Trophoblast cell (in vitro differentiated cells and primary cell): ENCODE data around the gene INTS15.

Experiments
- DNase-seq, 2 donors: peaks; one replicate each; pipeline ENCODE4 v3.0.0-alpha.2; 2016
- H2AFZ ChIP-seq: 2 replicates; pipeline ENCODE4 v1.6.1; 2013; ENCODE audit warnings: low read length, moderate library complexity, mild to moderate bottlenecking; ENCODE audit not compliant: insufficient read depth, poor library complexity
- H2AK5ac ChIP-seq: 2 replicates; pipeline ENCODE4 v1.6.1; 2013; ENCODE audit warnings: mild to moderate bottlenecking, low read length
- H2BK120ac ChIP-seq: 2 replicates; pipeline ENCODE4 v1.6.1; 2013; ENCODE audit warnings: low read length, mild to moderate bottlenecking, moderate library complexity; ENCODE audit not compliant: insufficient read depth, poor library complexity
- H2BK12ac ChIP-seq: 2 replicates; pipeline ENCODE4 v1.6.1; 2013; ENCODE audit warnings: mild to moderate bottlenecking, low read length, moderate library complexity
- H2BK5ac ChIP-seq: 2 replicates; pipeline ENCODE4 v1.6.1; 2013; ENCODE audit warnings: low read length, low read depth, moderate library complexity, mild to moderate bottlenecking; ENCODE audit not compliant: poor library complexity
- H3K14ac ChIP-seq: 2 replicates; pipeline ENCODE4 v1.6.1; 2013; ENCODE audit warnings: mild to moderate bottlenecking, low read length
- H3K18ac ChIP-seq: 2 replicates; pipeline ENCODE4 v1.6.1; 2013; ENCODE audit warnings: mild to moderate bottlenecking, low read length
- H3K23ac ChIP-seq: 2 replicates; pipeline ENCODE4 v1.6.1; 2013; ENCODE audit warnings: low read length
- H3K27ac ChIP-seq: 2 replicates; pipeline ENCODE4 v1.5.1; 2013; ENCODE audit warnings: low read depth, mild to moderate bottlenecking, inconsistent platforms, low read length, moderate library complexity
- H3K27me3 ChIP-seq: 2 replicates; pipeline ENCODE4 v1.6.1; 2013; ENCODE audit warnings: inconsistent platforms, mild to moderate bottlenecking, low read length, moderate library complexity; ENCODE audit not compliant: insufficient read depth
- H3K36me3 ChIP-seq, 2 experiments: 1 replicate in 1 of 2; 2 replicates in 1 of 2; pipeline ENCODE4 v1.6.1; 2013; ENCODE audit warnings: low read length in 2 of 2, mild to moderate bottlenecking in 2 of 2, moderate library complexity in 1 of 2; ENCODE audit not compliant: insufficient read depth in 2 of 2, control insufficient read depth in 1 of 2
- H3K4ac ChIP-seq: 2 replicates; pipeline ENCODE4 v1.6.1; 2013; ENCODE audit warnings: low read depth, mild to moderate bottlenecking, low read length, moderate library complexity
- H3K4me1 ChIP-seq, 2 experiments: 1 replicate in 1 of 2; 2 replicates in 1 of 2; pipeline ENCODE4 v1.6.1; 2013; ENCODE audit warnings: low read length in 2 of 2, mild to moderate bottlenecking in 2 of 2, moderate library complexity in 1 of 2; ENCODE audit not compliant: insufficient read depth in 2 of 2, control insufficient read depth in 1 of 2
- H3K4me2 ChIP-seq: 2 replicates; pipeline ENCODE4 v1.6.1; 2013; ENCODE audit warnings: inconsistent platforms, mild to moderate bottlenecking, low read length, moderate library complexity
- H3K4me3 ChIP-seq: 2 replicates; pipeline ENCODE4 v1.5.1; 2013; ENCODE audit warnings: mild to moderate bottlenecking, low read depth, low read length, inconsistent platforms
- H3K79me1 ChIP-seq: one replicate; pipeline ENCODE4 v1.6.1; 2013; ENCODE audit warnings: low read length
- H3K79me2 ChIP-seq: 2 replicates; pipeline ENCODE4 v1.6.1; 2013; ENCODE audit warnings: low read length, mild to moderate bottlenecking; ENCODE audit not compliant: control insufficient read depth, insufficient read depth, poor library complexity
- H3K9ac ChIP-seq: 2 replicates; pipeline ENCODE4 v1.6.1; 2013; ENCODE audit warnings: mild to moderate bottlenecking, low read length
- H3K9me3 ChIP-seq: 2 replicates; pipeline ENCODE4 v1.6.1; 2013; ENCODE audit warnings: low read depth, mild to moderate bottlenecking, control low read depth, inconsistent platforms, low read length; ENCODE audit not compliant: insufficient read depth
- H4K12ac ChIP-seq: 2 replicates; pipeline ENCODE4 v1.6.1; 2013; ENCODE audit warnings: low read depth, mild to moderate bottlenecking, low read length, moderate library complexity
- H4K8ac ChIP-seq: 2 replicates; pipeline ENCODE4 v1.6.1; 2013; ENCODE audit warnings: low read depth, mild to moderate bottlenecking, low read length, moderate library complexity
- H4K91ac ChIP-seq: one replicate; pipeline ENCODE4 v1.6.1; 2013; ENCODE audit warnings: low read depth, mild to moderate bottlenecking, low read length, moderate library complexity
- WGBS: extraction: QIAGEN DNeasy Blood & Tissue Kit; methylation state at CpG from one replicate; pipeline ENCODE4 v1.1.7; 2013; ENCODE audit warnings: missing lambda C conversion rate; ENCODE audit not compliant: insufficient read length, insufficient coverage; ENCODE audit errors: extremely low coverage; 5-methylcytosine and 5-hydroxymethylcytosine counted together

The INTS15 gene

DNA sequence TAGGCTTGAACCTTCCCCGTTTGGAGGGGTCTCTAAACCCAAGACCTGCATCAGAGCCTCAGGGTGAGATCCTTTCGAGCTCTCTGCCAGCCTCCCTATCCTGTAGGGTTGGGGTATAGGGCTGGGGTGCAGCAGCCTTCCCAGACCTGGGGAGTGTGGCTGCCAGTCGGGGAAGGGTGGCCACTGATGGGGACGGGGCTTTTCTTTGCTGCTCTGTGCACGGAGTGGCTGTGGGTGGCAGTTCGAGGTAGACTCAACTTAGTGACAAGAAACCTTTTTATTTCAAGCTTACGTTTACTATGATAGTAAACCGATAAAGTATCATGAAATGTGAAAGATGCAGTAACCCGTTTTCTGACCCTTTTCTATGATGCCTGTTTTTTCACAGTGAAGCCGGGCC is 60.3 kb downstream of the INTS15 start:
- no peak overlapping the region for H3K27ac ChIP-seq
- H2AK5ac ChIP-seq: no peak overlapping the region
- H3K36me3 ChIP-seq: peaks cover 85 to 88% of the 10 kb centered on the region in 2 experiments
- no peaks in the 10 kb centered on the region for H3K79me2 ChIP-seq
- peaks cover 18% of the 10 kb centered on the region for H3K9me3 ChIP-seq
- no peak overlapping the region for H4K91ac ChIP-seq
- H3K23ac ChIP-seq: no peak overlapping the region
- DNase-seq: no peak
- H3K4me3 ChIP-seq: no peak overlapping the region
- no peak overlapping the region for H3K14ac ChIP-seq
- no peaks in the 10 kb centered on the region for H3K79me1 ChIP-seq
- H2BK120ac ChIP-seq: no peak overlapping the region
- no CpG with 5 or more reads among the region's 10 CpGs for WGBS
- no peak overlapping the region for H3K4ac ChIP-seq
- no peaks in the 10 kb centered on the region for H3K4me1 ChIP-seq
- no peak overlapping the region for H4K12ac ChIP-seq
- H3K27me3 ChIP-seq: no peaks in the 10 kb centered on the region
- no peak overlapping the region for H4K8ac ChIP-seq
- H2AFZ ChIP-seq: no peak overlapping the region
- no peak overlapping the region for H2BK12ac ChIP-seq
- no peak overlapping the region for H2BK5ac ChIP-seq
- no peak overlapping the region for H3K9ac ChIP-seq
- H3K18ac ChIP-seq: no peak overlapping the region
- H3K4me2 ChIP-seq: no peak overlapping the region

DNA sequence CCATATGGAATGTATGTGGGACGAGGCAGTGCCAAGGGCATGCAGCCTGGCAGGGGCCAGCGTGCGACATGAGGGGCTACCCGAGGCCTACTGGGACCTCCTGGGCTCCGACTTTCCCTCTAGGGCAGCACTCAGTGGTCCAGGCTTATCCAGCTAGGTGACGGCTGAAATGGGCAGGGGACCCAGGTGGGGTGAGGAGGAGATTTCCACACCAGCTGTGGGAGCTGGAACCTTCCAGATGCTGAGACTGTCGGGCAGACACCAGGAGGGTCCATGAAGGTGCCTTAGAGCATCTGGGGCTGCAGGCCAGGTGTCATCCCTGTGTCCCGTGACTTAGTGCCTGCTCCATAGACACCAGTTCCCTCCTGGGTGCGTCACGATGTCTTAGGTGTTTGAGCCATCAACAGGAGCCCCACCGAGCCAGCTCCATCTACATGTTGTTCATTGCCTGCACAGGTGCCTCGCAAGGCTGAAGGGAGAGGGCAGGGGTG is 60.7 kb downstream of the INTS15 start:
- H3K14ac ChIP-seq: no peak overlapping the region
- no peak overlapping the region for H3K18ac ChIP-seq
- H2AFZ ChIP-seq: no peak overlapping the region
- no peak overlapping the region for H4K8ac ChIP-seq
- H4K12ac ChIP-seq: no peak overlapping the region
- no peak overlapping the region for H3K9ac ChIP-seq
- peaks cover 19% of the 10 kb centered on the region for H3K9me3 ChIP-seq
- no peak overlapping the region for H2BK12ac ChIP-seq
- no peak overlapping the region for H2BK5ac ChIP-seq
- H3K36me3 ChIP-seq: peaks cover 89 to 91% of the 10 kb centered on the region in 2 experiments
- H3K4me1 ChIP-seq: no peaks in the 10 kb centered on the region
- H4K91ac ChIP-seq: no peak overlapping the region
- H2BK120ac ChIP-seq: no peak overlapping the region
- no peak overlapping the region for H3K4me3 ChIP-seq
- H3K4me2 ChIP-seq: no peak overlapping the region
- H3K4ac ChIP-seq: no peak overlapping the region
- H3K79me2 ChIP-seq: no peaks in the 10 kb centered on the region
- H3K27me3 ChIP-seq: no peaks in the 10 kb centered on the region
- no peak for DNase-seq
- H3K27ac ChIP-seq: no peak overlapping the region
- H3K23ac ChIP-seq: no peak overlapping the region
- WGBS: no CpG with 5 or more reads among the region's 12 CpGs
- H2AK5ac ChIP-seq: no peak overlapping the region
- no peaks in the 10 kb centered on the region for H3K79me1 ChIP-seq

DNA sequence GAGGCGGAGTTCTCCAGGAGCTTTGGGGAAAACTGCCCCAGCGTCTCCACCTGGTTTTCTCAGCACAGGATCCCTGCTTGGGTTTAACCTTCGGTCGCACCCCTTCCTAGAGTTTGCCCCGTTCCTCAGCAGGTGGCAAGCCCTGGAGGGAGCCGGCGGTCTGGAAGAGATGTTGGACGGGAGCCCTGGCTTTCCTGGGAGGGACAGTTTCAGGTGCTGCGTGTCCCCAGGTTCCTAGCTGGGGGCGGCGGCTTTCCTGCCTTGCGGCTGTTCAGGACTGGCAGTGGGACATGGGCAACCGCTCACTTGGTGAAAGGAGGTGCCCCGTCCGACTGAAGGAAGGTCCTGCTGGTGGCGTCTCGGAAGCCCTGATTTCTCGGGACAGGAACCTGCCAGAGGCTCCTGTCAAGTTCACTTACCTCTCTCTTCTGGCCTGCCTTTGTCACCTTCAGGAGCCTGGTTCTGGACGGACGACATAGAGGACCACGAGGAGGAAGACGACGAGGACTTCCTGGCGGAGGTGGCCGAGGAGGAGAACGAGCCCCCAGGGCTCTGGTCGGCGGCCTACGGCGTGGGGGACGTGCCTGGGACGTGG is 62.1 kb downstream of the INTS15 start:
- no peak for DNase-seq
- no peaks in the 10 kb centered on the region for H3K79me1 ChIP-seq
- H3K18ac ChIP-seq: no peak overlapping the region
- H3K27me3 ChIP-seq: no peaks in the 10 kb centered on the region
- no peak overlapping the region for H3K4me2 ChIP-seq
- no peak overlapping the region for H4K8ac ChIP-seq
- H2BK5ac ChIP-seq: no peak overlapping the region
- no peak overlapping the region for H3K9ac ChIP-seq
- no peaks in the 10 kb centered on the region for H3K4me1 ChIP-seq
- no peak overlapping the region for H2BK120ac ChIP-seq
- WGBS: no CpG with 5 or more reads among the region's 32 CpGs
- H3K4ac ChIP-seq: no peak overlapping the region
- H4K12ac ChIP-seq: no peak overlapping the region
- H2AK5ac ChIP-seq: no peak overlapping the region
- H3K9me3 ChIP-seq: peaks cover 21% of the 10 kb centered on the region
- no peak overlapping the region for H3K4me3 ChIP-seq
- no peak overlapping the region for H3K14ac ChIP-seq
- H3K79me2 ChIP-seq: no peaks in the 10 kb centered on the region
- no peak overlapping the region for H2BK12ac ChIP-seq
- no peak overlapping the region for H2AFZ ChIP-seq
- no peak overlapping the region for H4K91ac ChIP-seq
- H3K36me3 ChIP-seq: peaks cover 78 to 81% of the 10 kb centered on the region in 2 experiments
- no peak overlapping the region for H3K27ac ChIP-seq
- H3K23ac ChIP-seq: no peak overlapping the region

- DNase-seq: no peak
- Histone ChIP-seq H3K79me1 (no peaks in the 10 kb centered on the region), H3K4me2 (no peak overlapping the region), H3K79me2 (no peaks in the 10 kb centered on the region), H3K27me3 (no peaks in the 10 kb centered on the region), H3K4me3 (peak overlapping the region; percentile 43), H4K8ac (no peak overlapping the region), H3K4me1 (no peaks in the 10 kb centered on the region), H2BK5ac (no peak overlapping the region), H2AK5ac (no peak overlapping the region), H3K14ac (no peak overlapping the region), H4K12ac (no peak overlapping the region), H4K91ac (no peak overlapping the region), H2BK120ac (no peak overlapping the region), H2BK12ac (no peak overlapping the region), H2AFZ (no peak overlapping the region), H3K27ac (no peak overlapping the region), H3K36me3 (peaks cover 72 to 76% of the 10 kb centered on the region in 2 experiments), H3K9me3 (peaks cover 21% of the 10 kb centered on the region), H3K9ac (no peak overlapping the region), H3K18ac (no peak overlapping the region), H3K4ac (no peak overlapping the region), H3K23ac (no peak overlapping the region)
- no CpG with 5 or more reads among the region's 75 CpGs for WGBS
Measured at GRCh38 chr7:6652446-6653011, 62.7 kb downstream of the INTS15 start.
